RWPE2 (cell line): Measurements from ENCODE around the gene MAST2.

Experiments
- ATAC-seq: fragments of 200-7000 bp; cut with Tn5 transposase; 3 replicates; pipeline ENCODE4 v1.9.1; 2021; ENCODE audit warnings: low read depth
- DNase-seq: peaks from one replicate; pipeline ENCODE4 v3.0.0-alpha.2; 2020; ENCODE audit warnings: low spot score
- H3K27ac ChIP-seq: fragments of 450-650 bp; 2 replicates; pipeline ENCODE4 v1.5.1; 2017; ENCODE audit warnings: mild to moderate bottlenecking; ENCODE audit not compliant: poor library complexity, severe bottlenecking
- H3K27me3 ChIP-seq: fragments of 250-450 bp; sonication (Bioruptor Pico); 2 replicates; pipeline ENCODE4 v1.5.1; 2021; ENCODE audit warnings: mild to moderate bottlenecking, moderate library complexity; ENCODE audit not compliant: insufficient read depth, poor library complexity, severe bottlenecking
- H3K36me3 ChIP-seq: fragments of 250-450 bp; sonication (Bioruptor Pico); 2 replicates; pipeline ENCODE4 v1.5.1; 2020; ENCODE audit warnings: low read depth, mild to moderate bottlenecking, moderate library complexity
- H3K4me1 ChIP-seq: fragments of 250-450 bp; sonication (Bioruptor Pico); 2 replicates; pipeline ENCODE4 v1.5.1; 2021; ENCODE audit warnings: mild to moderate bottlenecking, moderate library complexity; ENCODE audit not compliant: insufficient read depth, poor library complexity, severe bottlenecking
- H3K4me3 ChIP-seq: fragments of 250-450 bp; sonication (Bioruptor Pico); 2 replicates; pipeline ENCODE4 v1.5.1; 2021; ENCODE audit warnings: mild to moderate bottlenecking, moderate library complexity; ENCODE audit not compliant: severe bottlenecking
- H3K9me3 ChIP-seq: fragments of 250-450 bp; sonication (Bioruptor Pico); 2 replicates; pipeline ENCODE4 v1.5.1; 2021; ENCODE audit warnings: mild to moderate bottlenecking, moderate library complexity; ENCODE audit not compliant: severe bottlenecking
- TF ChIP-seq, protein P1 (sequence below): fragments of 450-650 bp; IDR thresholded peaks from one replicate; pipeline ENCODE4 v1.5.1; 2017; ENCODE audit warnings: mild to moderate bottlenecking, moderate library complexity; ENCODE audit not compliant: poor library complexity, severe bottlenecking

The MAST2 gene

GRCh38 chr1:45979074-45979777, 175.8 kb downstream of the MAST2 start:
- H3K4me1 ChIP-seq, result peaks cover 12% of the 10 kb centered on the region
- DNase-seq (no peak), ATAC-seq (0 out of 3 replicates have a peak, but pooled peaks have one; percentile 21)
- no peak overlapping the region for H3K27ac ChIP-seq
- no peaks in the 10 kb centered on the region for H3K9me3 ChIP-seq
- TF ChIP-seq, protein P1, sequence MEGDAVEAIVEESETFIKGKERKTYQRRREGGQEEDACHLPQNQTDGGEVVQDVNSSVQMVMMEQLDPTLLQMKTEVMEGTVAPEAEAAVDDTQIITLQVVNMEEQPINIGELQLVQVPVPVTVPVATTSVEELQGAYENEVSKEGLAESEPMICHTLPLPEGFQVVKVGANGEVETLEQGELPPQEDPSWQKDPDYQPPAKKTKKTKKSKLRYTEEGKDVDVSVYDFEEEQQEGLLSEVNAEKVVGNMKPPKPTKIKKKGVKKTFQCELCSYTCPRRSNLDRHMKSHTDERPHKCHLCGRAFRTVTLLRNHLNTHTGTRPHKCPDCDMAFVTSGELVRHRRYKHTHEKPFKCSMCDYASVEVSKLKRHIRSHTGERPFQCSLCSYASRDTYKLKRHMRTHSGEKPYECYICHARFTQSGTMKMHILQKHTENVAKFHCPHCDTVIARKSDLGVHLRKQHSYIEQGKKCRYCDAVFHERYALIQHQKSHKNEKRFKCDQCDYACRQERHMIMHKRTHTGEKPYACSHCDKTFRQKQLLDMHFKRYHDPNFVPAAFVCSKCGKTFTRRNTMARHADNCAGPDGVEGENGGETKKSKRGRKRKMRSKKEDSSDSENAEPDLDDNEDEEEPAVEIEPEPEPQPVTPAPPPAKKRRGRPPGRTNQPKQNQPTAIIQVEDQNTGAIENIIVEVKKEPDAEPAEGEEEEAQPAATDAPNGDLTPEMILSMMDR, result no peak
- H3K27me3 ChIP-seq, result no peaks in the 10 kb centered on the region
- no peaks in the 10 kb centered on the region for H3K36me3 ChIP-seq
- H3K4me3 ChIP-seq, result no peak overlapping the region

DNA sequence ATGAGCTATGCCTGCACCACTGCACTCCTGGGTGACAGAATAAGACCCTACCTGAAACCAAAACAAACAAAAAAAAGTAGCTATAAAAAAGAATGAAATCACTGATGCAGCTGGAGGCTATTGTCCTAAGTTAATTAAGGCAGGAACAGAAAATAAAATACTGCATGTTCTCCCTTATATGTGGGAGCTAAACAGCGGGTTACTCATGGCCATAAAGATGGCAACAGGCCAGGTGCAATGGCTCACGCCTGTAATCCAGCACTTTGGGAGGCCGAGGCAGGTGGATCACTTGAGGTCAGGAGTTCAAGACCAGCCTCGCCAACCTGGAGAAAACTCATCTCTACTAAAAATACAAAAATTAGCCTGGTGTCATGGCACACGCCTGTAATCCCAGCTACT, 176.4 kb downstream of the MAST2 start:
- no peak for DNase-seq
- Histone ChIP-seq H3K27me3 (no peaks in the 10 kb centered on the region), H3K4me3 (no peak overlapping the region), H3K9me3 (no peaks in the 10 kb centered on the region), H3K27ac (no peak overlapping the region), H3K4me1 (peaks cover 12% of the 10 kb centered on the region), H3K36me3 (no peaks in the 10 kb centered on the region)
- no peak for ATAC-seq
- TF ChIP-seq, protein P1, result no peak

DNA sequence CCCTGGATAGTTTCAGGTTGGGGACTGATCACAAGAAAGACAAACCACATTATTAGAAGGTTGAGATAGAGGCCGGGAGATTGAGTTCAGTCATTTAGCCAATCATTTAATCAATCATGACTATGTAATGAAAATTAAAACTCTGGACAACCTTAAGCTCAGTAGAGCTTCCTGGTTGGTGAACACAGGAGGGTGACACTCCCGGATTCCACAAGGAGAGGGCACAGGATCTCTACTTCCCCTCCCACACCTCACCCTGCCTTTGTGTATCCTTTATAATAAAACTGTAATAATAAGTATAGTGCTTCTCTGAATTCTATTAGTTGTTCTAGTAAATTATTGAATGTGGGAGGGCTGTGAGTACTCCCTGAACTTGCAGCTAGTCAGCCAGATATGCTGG, 178.9 kb downstream of the MAST2 start:
- no peak; the same call in 2 of the 3 replicates for ATAC-seq
- DNase-seq, result no peak
- Histone ChIP-seq H3K27me3 (no peaks in the 10 kb centered on the region), H3K4me1 (peaks cover 8% of the 10 kb centered on the region), H3K36me3 (no peaks in the 10 kb centered on the region), H3K4me3 (no peak overlapping the region), H3K27ac (no peak overlapping the region), H3K9me3 (no peaks in the 10 kb centered on the region)
- TF ChIP-seq, protein P1, result no peak

DNA sequence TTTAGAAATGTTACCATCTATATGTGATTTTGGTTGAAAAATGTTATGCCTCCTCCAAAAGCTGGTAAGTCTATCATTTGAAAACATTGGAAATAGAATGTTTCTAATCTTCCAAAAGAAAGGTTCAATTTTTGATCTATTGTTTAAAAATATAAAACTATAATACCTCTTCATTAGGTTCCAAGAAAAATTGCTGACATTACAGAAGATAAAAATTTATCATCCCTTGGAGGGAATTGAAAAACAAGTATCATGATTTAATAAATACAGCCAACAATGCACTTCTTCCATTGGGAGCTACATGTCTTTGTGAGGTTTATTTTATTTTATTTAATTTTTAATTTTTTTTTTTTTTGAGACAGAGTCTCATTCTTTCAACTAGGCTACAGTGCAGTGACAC, 180.6 kb downstream of the MAST2 start:
- no peaks in the 10 kb centered on the region for H3K9me3 ChIP-seq
- no peak for ATAC-seq
- H3K27ac ChIP-seq, result no peak overlapping the region
- no peak overlapping the region for H3K4me3 ChIP-seq
- no peaks in the 10 kb centered on the region for H3K36me3 ChIP-seq
- no peak for DNase-seq
- TF ChIP-seq, protein P1, result no peak
- H3K27me3 ChIP-seq, result no peaks in the 10 kb centered on the region
- peaks cover 4% of the 10 kb centered on the region for H3K4me1 ChIP-seq

- H3K4me3 ChIP-seq, result no peak overlapping the region
- ATAC-seq (no peak), DNase-seq (no peak)
- H3K4me1 ChIP-seq, result no peaks in the 10 kb centered on the region
- H3K36me3 ChIP-seq, result no peaks in the 10 kb centered on the region
- H3K27me3 ChIP-seq, result no peaks in the 10 kb centered on the region
- TF ChIP-seq, protein P1, result no peak
- no peaks in the 10 kb centered on the region for H3K9me3 ChIP-seq
- H3K27ac ChIP-seq, result no peak overlapping the region
These were observed 183.8 kb downstream of the MAST2 start for GRCh38 chr1:45987204-45987603.
